Upper lobe of left lung (tissue), 4 donors: ENCODE measurements around the gene FAM185A.
"Not testable (repeated sequence)": the region's sequence is repeated elsewhere in the genome, so short reads cannot be mapped to it uniquely, and the experiment has no call there.

Experiments used
- POLR2A ChIP-seq, 4 donors: fragments of 450-650 bp; IDR thresholded peaks; one replicate each; pipeline ENCODE4 v1.5.1; 2016 to 2017; ENCODE audit warnings: antibody characterized with exemption in 4 of 4, mild to moderate bottlenecking in 2 of 4
- POLR2AphosphoS5 ChIP-seq, 2 donors: sonication (generic); formaldehyde crosslinking; IDR thresholded peaks; one replicate each; pipeline ENCODE4 v1.5.1; 2017; ENCODE audit warnings: antibody characterized with exemption in 2 of 2
- TF ChIP-seq, protein P1 (sequence below), 6 experiments: fragments of 450-650 bp in 4 of 6; fragments of 200-600 bp in 2 of 6; sonication (generic) in 2 of 6; IDR thresholded peaks; one replicate each; pipeline ENCODE4 v1.5.1; 2016 to 2019; ENCODE audit warnings: antibody characterized with exemption in 6 of 6

DNA sequence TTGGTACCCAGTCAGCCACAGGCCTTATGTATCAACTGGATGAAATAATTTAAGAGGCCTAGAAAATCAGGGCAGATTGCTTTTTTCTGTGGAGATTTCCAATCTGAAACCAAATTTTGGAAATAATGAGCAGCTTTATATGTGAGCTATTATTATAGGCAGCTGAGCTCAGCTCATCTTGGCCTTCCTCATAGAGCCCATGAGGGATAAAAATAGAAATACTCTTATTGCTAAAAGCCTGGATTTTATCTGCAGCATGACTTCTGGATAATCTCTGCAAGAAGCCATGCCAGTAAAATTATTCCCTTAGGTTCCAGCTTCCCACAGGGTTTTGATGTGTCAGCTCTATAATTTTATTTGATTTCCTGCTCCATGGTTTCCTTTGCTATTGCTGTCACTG lies 43.0 kb downstream of the FAM185A start:
- TF ChIP-seq, protein P1, sequence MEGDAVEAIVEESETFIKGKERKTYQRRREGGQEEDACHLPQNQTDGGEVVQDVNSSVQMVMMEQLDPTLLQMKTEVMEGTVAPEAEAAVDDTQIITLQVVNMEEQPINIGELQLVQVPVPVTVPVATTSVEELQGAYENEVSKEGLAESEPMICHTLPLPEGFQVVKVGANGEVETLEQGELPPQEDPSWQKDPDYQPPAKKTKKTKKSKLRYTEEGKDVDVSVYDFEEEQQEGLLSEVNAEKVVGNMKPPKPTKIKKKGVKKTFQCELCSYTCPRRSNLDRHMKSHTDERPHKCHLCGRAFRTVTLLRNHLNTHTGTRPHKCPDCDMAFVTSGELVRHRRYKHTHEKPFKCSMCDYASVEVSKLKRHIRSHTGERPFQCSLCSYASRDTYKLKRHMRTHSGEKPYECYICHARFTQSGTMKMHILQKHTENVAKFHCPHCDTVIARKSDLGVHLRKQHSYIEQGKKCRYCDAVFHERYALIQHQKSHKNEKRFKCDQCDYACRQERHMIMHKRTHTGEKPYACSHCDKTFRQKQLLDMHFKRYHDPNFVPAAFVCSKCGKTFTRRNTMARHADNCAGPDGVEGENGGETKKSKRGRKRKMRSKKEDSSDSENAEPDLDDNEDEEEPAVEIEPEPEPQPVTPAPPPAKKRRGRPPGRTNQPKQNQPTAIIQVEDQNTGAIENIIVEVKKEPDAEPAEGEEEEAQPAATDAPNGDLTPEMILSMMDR (IDR thresholded peaks at IDR 0.05): not testable (repeated sequence)
- not testable (repeated sequence) for TF ChIP-seq POLR2AphosphoS5, POLR2A (IDR thresholded peaks at IDR 0.05)
